Heart right ventricle (tissue), 16 donors: Measurements from ENCODE around the gene COL18A1. TPM values are rescaled to one million over a fixed set of nuclear protein-coding genes. Genes with fewer than 3 reads are reported as not detected.

Experiments
- ATAC-seq, 8 donors: fragments of 200-7000 bp; cut with Tn5 transposase; one replicate each; pipeline ENCODE4 v1.9.1; 2020; ENCODE audit warnings: mild to moderate bottlenecking in 8 of 8, moderate library complexity in 8 of 8, moderate number of reproducible peaks in 1 of 8
- DNase-seq, 2 donors: peaks; one replicate each; pipeline ENCODE4 v3.0.0-alpha.2; 2020
- H3K27ac ChIP-seq, 10 donors: fragments of 200-600 bp; sonication (generic) in 2 of 10; one replicate each; pipeline versions ENCODE4 v1.5.0 to v1.8.0; 2020 to 2022; ENCODE audit warnings: mild to moderate bottlenecking in 3 of 10
- H3K27me3 ChIP-seq, 7 donors: fragments of 200-600 bp; one replicate each; pipeline ENCODE4 v1.8.0; 2021 to 2022; ENCODE audit warnings: mild to moderate bottlenecking in 2 of 7
- H3K36me3 ChIP-seq, 9 donors: fragments of 200-600 bp; sonication (generic) in 1 of 9; one replicate each; pipeline versions ENCODE4 v1.5.0 to v1.8.0; 2020 to 2022; ENCODE audit warnings: mild to moderate bottlenecking in 2 of 9
- H3K4me1 ChIP-seq, 9 donors: fragments of 200-600 bp; sonication (generic) in 1 of 9; one replicate each; pipeline versions ENCODE4 v1.5.0 to v1.8.0; 2020 to 2022; ENCODE audit warnings: mild to moderate bottlenecking in 4 of 9
- H3K4me3 ChIP-seq, 10 donors: fragments of 200-600 bp; sonication (generic) in 2 of 10; one replicate each; pipeline versions ENCODE4 v1.5.0 to v1.8.0; 2020 to 2022; ENCODE audit warnings: mild to moderate bottlenecking in 7 of 10, moderate library complexity in 2 of 10
- H3K9me3 ChIP-seq, 11 donors: fragments of 200-600 bp in 10 of 11; sonication (generic) in 2 of 11; one replicate each; pipeline versions ENCODE4 v1.5.0 to v1.8.0; 2013 to 2022; ENCODE audit warnings: mild to moderate bottlenecking in 2 of 11, control low read depth in 1 of 11, moderate library complexity in 1 of 11
- WGBS, 2 donors: extraction: QIAGEN DNeasy Blood & Tissue Kit; methylation state at CpG; one replicate each; pipeline ENCODE4 v1.1.7; 2013; ENCODE audit warnings: inconsistent platforms in 1 of 2; 5-methylcytosine and 5-hydroxymethylcytosine counted together
- intact Hi-C, 10 donors: fragments of 100-400 bp; cut with DNase I; formaldehyde crosslinking; loops; one replicate each; pipeline versions ENCODE4 v1.11.1 to v1.14.2; 2022
- polyA plus RNA-seq, 2 donors: library from polyadenylated mRNA; stranded (reverse); fragments of 200-250 nt; gene quantifications; one replicate each; pipeline ENCODE4 v1.2.3, GENCODE V29; 2013
- total RNA-seq, 10 donors: library from RNA; stranded (reverse); fragmentation: NEBNext Ultra II Directional in 3 of 10; extraction: Animal tissue kit (Norgen Biotek cat#: 25700) in 3 of 10; gene quantifications; one replicate each; pipeline versions ENCODE4 v1.2.1 to v1.2.4, GENCODE V29; 2021 to 2023
- TF ChIP-seq, protein P1 (sequence below), 9 donors: fragments of 200-600 bp; sonication (generic) in 2 of 9; IDR thresholded peaks; one replicate each; pipeline versions ENCODE4 v1.5.0 to v1.8.0; 2021 to 2022; ENCODE audit warnings: antibody characterized with exemption in 9 of 9, mild to moderate bottlenecking in 5 of 9, moderate library complexity in 1 of 9
- donor health status: Arrhythmogenic right ventricular cardiomyopathy.
- donor health status: ischemic (EF 13 %, LVEDD 7.1; RV severe dilation, severe dysfunction).
- donor health status: healthy with polysubstance abuse.
- donor health status: DM: no; HTN: yes; CAD: no.
- donor health status: DM: no; HTN: no; CAD: no.
- donor health status: ischemic (EF 25% LVEDD 6.9; RV normal size, moderate dysfunction).
- donor health status: ischemic (EF 25% LVEDD 5.7; RV mildly dilated, moderate dysfunction).
- donor health status: healthy.
- donor health status: DM: yes; HTN: yes; CAD: no.
- donor health status: Ischemic cardiomyopathy.
- donor health status: ischemic (EF 35%, LVEDD 5.7; RV mildly dilated, moderate dysfunction).
- donor health status: nonischemic (EF 11% LVEDD 7.7; RV severe dilation, severe dysfunction).
- donor health status: DM: yes; HTN: yes; CAD: no.
- donor health status: PGD.
- donor health status: ischemic (EF 29% LVEDD 5.4; RV normal size, mild dysfunction).
- donor health status: nonischemic (EF 23%, LVEDD 6.1; RV moderate dilation, normal function).

The COL18A1 gene
- total and polyA plus RNA-seq, 12 donors: 33.7 to 87.1 (median 52.6) TPM

DNA sequence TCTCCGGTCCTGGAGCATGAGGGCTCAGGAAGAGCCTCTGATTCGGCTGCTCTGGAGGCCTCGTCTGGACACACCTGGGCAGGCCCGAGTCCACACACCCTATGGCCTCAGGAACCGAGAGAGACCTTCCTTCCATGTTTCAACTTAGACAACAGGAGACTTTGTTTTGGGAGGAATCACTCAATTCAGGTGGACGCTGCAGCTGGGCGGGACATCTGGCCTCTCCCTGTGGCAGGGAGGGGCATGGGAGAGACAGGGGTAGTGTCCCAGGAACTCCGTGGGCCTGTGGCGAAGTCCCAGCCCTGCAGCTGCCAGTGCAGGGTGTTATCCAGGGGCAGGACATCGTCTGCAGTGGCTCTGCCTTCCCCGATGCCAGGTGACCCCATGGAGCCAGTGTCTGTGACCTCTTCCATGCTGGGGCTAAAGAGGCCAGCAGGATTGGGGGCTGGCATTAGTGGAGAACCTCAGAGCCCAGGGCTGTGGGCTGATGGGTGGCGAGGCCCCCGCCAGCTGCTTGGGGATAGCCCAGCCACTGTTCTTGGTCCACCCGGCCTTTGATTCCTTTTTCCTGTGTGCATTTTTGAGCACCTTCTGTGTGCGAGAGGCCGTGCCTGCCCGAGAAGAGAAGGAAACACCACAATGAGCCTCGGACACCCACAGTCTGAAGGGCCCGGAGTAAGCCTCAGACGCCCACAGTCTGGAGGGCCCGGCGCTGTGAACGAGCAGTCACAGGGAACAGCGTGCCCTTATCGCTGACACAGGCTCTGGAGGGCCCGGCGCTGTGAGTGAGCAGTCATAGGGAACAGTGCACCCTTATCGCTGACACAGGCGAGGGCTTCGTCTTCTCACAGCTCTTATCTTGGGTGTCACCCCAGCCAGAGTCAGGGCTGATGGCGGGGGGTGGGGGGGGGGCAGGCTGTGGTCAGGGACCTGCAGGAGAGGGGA lies 6.2 kb downstream of the COL18A1 start:
- peak overlapping the region; percentile 75 to 95 (median 86) for H3K27ac ChIP-seq
- ATAC-seq: peak; percentile 71 to 90 (median 83)
- peaks cover 38 to 97% (median 63%) of the 10 kb centered on the region in 9 donors for H3K4me1 ChIP-seq
- no peaks in the 10 kb centered on the region for H3K9me3 ChIP-seq
- DNase-seq: peak; percentile 76
- peaks cover 0 to 19% (median 0%) of the 10 kb centered on the region in 7 donors for H3K27me3 ChIP-seq
- TF ChIP-seq, protein P1, sequence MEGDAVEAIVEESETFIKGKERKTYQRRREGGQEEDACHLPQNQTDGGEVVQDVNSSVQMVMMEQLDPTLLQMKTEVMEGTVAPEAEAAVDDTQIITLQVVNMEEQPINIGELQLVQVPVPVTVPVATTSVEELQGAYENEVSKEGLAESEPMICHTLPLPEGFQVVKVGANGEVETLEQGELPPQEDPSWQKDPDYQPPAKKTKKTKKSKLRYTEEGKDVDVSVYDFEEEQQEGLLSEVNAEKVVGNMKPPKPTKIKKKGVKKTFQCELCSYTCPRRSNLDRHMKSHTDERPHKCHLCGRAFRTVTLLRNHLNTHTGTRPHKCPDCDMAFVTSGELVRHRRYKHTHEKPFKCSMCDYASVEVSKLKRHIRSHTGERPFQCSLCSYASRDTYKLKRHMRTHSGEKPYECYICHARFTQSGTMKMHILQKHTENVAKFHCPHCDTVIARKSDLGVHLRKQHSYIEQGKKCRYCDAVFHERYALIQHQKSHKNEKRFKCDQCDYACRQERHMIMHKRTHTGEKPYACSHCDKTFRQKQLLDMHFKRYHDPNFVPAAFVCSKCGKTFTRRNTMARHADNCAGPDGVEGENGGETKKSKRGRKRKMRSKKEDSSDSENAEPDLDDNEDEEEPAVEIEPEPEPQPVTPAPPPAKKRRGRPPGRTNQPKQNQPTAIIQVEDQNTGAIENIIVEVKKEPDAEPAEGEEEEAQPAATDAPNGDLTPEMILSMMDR (IDR thresholded peaks at IDR 0.05): no peak
- no peak overlapping the region for H3K4me3 ChIP-seq
- WGBS, 2 donors: 52 to 57% methylated on average over 31 of the region's 31 CpGs
- H3K36me3 ChIP-seq: peaks cover 0 to 24% (median 0%) of the 10 kb centered on the region in 9 donors
- intact Hi-C loops: no loop called here

DNA sequence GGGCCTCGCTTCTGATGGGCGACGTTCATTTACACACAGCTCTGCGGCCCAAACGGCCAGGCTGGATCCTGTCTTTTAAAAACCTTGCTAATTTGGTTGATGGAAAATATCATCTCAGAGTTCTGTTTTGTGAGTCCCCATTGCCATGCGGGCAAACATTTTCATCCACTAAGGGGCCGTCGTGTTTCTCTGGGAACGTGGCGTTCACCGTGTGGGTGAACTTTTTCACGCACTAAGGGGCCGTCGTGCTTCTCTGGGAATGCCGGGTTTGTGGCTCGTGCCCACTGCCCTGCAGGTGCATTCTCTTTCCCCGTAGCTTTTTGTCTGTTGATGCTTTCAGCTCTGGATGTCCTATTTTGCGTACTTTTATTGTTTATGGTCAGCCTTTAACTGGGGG lies 6.8 kb downstream of the COL18A1 start:
- no peak overlapping the region for H3K4me3 ChIP-seq
- intact Hi-C loops: no loop called here
- ATAC-seq: no peak
- no peaks in the 10 kb centered on the region for H3K9me3 ChIP-seq
- 49 to 68% methylated on average over 18 of the region's 18 CpGs for WGBS, 2 donors
- TF ChIP-seq, protein P1 (IDR thresholded peaks at IDR 0.05): no peak
- H3K27me3 ChIP-seq: peaks cover 0 to 13% (median 0%) of the 10 kb centered on the region in 7 donors
- peaks cover 37 to 91% (median 58%) of the 10 kb centered on the region in 9 donors for H3K4me1 ChIP-seq
- no peak for DNase-seq
- H3K27ac ChIP-seq: peak overlapping the region in 9 of 10 donors; percentile 80 to 95 (median 87)
- H3K36me3 ChIP-seq: peaks cover 0 to 24% (median 0%) of the 10 kb centered on the region in 9 donors

DNA sequence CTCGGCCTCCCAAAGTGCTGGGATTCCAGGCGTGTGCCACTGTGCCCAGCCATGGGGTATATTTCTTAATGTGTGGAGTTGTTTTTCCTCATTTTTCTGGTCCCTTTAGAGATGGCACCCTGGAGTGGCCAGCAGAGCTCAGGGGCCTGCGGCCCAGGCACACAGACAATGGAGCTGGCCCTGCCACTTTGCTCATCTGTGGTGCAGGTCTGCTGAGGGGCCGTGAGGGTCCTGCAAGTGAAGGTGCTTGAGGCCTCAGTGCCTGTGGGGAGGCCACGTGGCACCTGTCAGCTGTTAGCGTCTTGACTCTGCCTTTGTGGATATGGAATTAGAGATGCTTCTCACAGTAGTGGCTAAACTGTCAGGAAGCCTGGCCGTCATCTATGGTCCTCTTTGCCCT lies 7.5 kb downstream of the COL18A1 start:
- H3K36me3 ChIP-seq: peaks cover 0 to 24% (median 0%) of the 10 kb centered on the region in 9 donors
- TF ChIP-seq, protein P1 (IDR thresholded peaks at IDR 0.05): no peak
- H3K4me1 ChIP-seq: peaks cover 31 to 88% (median 54%) of the 10 kb centered on the region in 9 donors
- no peak for ATAC-seq
- no peaks in the 10 kb centered on the region for H3K9me3 ChIP-seq
- WGBS, 2 donors: 90 to 92% methylated on average over 7 of the region's 7 CpGs
- H3K27ac ChIP-seq: peak overlapping the region in 4 of 10 donors; percentile 15 to 87 (median 59)
- peaks cover 0 to 6% (median 0%) of the 10 kb centered on the region in 7 donors for H3K27me3 ChIP-seq
- no peak for DNase-seq
- no peak overlapping the region for H3K4me3 ChIP-seq
- intact Hi-C loops: no loop called here

DNA sequence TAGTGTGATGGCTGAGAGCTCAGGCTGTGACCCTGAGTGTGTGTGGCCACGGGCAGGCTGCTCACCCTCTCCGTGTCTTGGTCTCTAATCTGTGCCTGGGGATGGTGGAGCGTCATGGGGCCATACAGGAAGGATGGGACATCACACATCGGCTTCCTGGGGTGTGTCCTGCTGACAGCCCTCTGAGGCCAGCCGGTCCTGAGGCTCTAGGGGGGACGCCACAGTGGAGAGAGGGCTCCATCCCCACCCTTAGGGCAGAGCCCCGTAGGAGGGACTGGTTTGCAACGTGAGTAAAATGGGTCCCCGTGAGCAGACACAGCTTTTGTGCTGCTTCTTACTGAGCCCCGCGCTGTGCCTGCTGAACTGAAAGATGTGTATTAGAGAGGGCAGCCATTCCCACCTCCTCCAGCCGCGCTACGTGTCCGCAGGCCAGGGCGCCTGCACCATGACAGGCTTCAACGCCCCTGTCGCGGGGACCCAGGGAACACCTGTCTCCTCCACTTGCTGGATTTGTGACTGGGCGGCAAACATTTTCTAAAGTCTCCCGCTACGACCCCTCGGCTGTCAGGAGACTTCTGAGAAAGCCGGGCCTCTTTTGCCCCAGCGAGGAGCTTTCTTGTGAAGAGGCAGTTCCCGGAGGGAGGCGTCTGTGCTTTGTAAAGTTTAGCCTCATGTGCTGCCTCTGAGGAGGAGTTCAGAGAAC lies 8.1 kb downstream of the COL18A1 start:
- Histone ChIP-seq H3K36me3 (peaks cover 0 to 18% (median 0%) of the 10 kb centered on the region in 9 donors), H3K4me3 (no peak overlapping the region), H3K4me1 (peaks cover 31 to 83% (median 56%) of the 10 kb centered on the region in 9 donors), H3K27me3 (no peaks in the 10 kb centered on the region), H3K9me3 (no peaks in the 10 kb centered on the region), H3K27ac (peak overlapping the region in 3 of 10 donors; percentile 15 to 87 (median 36))
- ATAC-seq (no peak), DNase-seq (no peak)
- intact Hi-C loops: no loop called here
- TF ChIP-seq, protein P1 (IDR thresholded peaks at IDR 0.05): no peak
- 64 to 73% methylated on average over 27 of the region's 27 CpGs for WGBS, 2 donors
